HG03045 (cell line): ENCODE results near the gene CHCHD6.

Experiments used
- ATAC-seq: cut with Tn5 transposase; IDR thresholded peaks from one replicate; pipeline ENCODE4 v1.9.1; 2021; ENCODE audit warnings: mild to moderate bottlenecking, moderate library complexity; ENCODE audit not compliant: unreplicated experiment

Gene CHCHD6

DNA sequence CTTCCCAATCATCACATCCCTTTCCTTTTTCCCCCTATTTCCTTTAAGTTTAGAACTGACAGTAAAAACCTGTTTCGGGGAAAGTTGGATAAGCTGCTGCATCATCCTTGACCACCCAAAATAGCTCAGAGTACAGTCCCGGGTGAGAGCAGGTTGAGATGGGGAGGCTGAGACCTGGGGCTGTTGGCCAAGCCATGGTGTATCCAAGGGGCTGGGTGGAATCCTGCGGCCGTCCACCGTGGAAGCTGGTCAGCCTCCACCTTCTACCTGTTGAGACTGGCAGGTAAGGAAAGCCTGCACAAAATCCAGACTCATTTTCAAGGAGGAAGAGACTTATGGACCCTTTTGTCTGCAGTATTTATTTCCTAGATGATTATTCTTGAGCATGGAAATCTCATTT lies 150.6 kb downstream of the CHCHD6 start:
- no peak for ATAC-seq

DNA sequence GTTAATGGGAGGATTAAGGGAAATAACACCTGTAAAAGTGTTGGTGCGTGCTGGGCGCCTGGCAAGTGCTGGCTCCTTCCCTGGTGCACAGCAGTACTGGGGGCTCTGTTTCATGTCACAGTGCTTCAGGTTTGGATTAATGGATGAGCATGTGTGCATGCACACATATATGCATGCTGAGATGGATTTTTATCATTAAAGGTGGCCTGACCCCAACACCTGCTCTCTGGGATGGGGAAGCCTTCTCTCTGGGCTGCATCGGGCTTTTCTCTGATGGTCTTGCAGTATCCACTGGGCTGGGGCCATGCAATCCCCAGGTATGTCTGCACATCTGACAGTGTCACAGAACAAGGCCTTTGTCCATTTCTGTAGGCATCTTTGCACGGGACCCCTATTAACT lies 151.3 kb downstream of the CHCHD6 start:
- ATAC-seq: no peak

DNA sequence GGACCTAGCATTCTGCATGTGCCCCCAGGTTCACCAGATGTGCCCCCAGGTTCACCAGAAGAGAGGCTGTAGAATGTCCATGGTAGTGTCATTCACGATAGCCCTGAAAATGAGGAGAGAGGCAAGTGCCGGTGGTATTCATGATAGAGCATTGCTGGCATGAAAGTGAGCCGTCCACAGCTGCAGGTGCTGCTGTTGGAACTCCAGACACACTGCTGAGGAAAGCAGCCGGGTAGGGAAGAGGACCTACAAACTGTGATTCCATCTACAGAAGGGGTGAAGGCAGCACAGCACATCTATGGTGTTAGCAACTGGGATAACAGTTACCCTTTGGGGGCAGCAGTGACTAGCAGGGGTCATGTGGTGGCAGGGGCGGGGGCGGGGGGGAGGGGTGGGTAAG lies 153.9 kb downstream of the CHCHD6 start:
- no peak for ATAC-seq

DNA sequence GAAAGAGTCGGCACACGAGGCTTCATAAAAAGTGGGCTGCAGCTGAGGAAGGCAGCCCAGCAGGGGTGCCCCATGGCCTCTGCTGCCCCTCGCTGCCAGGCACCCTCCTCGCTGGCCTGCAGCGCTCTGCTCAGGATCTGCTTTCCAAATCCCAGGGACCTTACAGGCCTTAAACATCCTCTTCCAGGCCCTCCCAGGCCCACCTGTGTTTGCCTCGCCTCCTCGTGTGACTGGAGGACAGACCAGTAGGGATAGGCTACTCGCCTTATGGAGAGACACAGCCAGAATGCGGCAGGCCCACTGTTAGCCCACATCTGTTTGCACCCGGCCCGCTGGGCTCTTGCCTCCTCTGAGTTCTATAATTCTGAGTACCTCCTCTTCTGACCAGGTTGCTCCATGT lies 154.4 kb downstream of the CHCHD6 start:
- no peak for ATAC-seq

DNA sequence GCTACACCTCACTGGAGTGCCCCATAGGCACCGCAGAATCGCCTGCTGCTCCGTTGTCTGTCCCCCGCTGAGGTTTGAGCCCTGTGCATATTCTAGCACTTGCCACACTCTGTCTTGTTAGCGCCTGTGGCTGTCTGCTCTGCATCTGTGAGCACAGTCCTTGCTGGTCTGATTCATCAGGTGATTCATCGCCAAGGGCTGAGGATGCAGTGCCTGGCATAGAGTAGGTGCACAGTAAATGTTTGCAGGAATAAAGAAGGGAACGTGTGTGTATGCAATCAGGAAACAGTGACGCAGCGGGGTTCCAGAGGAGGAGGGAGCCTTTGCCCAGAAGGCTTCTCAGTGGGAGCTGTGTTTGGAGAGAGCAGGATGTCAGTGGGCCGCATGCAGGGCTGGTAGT lies 154.8 kb downstream of the CHCHD6 start:
- no peak for ATAC-seq

DNA sequence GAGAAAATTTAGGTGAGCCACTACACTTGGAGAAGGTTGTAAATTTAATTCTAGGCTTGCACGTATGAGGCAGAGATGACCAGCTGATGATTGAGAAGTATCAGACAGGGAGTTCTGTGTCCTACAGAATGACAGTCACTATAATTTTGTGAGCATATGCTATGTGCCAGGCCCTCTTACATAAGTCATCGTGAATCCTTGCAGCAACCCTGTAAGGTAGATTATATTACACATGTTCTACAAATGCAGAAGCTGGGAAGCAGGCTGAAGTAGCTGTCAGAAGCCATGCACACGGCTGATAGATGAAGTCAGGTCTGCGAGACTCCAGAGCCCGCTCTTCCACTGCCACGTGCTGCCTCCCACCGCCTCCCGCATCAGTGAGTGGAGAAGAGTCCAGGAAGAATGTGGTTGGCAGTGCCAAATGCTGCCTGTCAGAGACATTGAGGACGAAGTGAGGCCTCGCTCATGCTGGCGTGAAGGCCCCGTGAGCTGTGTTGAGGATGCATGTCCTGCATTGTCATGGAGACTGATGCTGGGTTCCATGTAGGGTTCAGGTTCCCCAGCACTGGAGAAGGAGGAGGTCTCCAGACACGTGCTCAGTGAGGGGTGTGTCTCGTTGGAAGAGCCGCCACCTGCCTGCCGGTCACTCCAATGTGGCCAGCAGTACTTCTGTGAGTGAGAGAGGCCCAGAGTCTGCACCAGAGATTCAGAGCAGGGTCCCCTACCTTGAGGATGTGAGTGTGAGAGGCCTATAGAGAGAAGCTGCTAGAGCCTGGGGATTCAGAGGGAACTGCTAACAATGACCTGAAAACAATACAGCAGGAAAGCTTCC lies 155.6 kb downstream of the CHCHD6 start:
- ATAC-seq: no peak

DNA sequence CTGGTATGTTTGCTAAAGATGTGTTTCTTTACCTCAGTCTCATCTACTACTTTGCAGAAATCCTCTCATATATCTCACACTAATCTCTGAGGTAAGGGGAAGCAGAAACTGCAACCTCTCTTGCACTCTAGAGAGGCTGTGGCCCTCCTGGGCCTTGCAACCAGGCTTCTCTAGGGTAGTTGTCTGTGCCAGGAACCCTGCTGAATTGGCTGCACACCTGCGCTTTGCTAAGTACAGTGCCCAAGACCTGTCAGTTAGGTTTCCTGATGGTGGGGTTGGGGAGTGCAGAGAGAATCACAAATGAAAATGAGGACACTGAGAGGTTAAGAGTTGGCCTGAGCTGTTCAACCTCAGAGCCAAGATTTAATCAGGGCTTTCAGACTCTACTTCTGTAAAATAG lies 161.7 kb downstream of the CHCHD6 start:
- no peak for ATAC-seq

DNA sequence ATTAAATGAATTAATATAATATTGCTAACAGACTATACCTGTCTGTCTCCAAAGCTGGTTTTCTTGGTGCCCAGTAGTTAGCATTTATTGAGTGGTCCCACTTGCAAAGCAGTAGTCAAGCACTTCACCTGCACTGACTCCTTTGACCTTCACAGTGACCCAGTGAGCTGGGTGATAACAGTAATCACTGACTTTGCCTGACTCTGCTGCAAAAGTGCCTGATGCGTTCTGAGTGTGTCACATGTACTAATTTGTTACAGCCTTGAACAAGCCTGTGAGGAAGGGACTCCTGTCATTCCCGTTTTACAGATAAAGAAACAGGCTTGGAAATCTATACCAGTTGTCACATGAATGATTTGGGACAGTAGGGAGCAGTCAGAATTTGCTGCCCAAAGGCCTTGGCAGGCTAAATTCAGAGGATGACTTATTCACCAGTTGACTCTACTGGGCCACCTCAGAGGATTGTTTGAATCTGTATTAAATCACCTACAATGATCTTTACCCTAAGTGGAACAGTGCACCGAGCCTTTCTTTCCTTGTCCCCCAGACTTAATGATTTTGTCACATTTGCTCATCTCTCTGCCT lies 162.2 kb downstream of the CHCHD6 start:
- ATAC-seq: no peak

DNA sequence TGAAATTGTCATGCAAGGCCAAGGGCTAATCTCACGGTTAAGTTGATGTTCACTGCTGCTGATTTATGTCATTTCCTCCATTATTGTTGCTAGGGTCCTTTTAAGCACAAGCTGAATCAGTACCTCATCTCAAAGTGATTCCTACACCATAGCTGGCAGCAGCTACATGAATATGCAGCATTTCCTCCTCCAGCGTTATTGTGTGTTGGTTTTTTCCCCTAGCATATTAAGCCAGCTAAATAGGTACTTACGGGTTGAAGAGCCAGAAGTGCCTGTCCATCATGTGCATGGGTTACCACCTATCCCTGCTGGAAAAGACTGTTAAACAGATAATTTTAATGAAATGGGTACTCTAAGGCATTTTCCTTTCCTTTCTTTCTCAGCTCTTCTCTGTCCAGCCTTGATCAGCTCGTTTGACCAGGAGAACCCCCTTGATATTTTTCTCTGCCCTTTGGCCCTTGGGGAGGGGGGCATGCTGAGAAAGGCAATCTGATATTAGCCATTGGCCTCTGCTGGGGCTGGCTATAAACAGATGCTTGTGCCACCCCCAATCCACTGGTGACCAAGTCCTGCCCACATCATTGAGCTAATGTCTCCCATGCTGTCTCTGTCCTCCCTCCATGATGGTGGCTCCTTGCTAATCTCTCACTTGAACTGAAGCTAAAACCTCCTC lies 163.3 kb downstream of the CHCHD6 start:
- ATAC-seq: no peak

DNA sequence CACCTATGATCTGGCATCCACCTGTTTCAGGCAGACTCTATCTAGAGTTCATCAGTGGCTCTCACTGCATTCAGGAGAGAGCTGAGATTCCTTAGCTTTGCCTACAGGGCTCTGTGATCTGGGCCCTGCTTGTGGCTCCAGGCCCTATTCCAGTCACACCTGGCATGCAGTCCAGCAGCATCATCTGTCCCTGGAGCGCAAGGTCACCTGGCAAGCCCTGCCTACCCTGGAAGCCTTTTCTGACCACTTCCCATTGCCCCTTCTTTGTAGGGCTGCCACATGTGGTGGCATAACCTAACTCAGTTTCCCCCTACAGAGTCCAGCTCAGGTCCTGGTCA lies 163.8 kb downstream of the CHCHD6 start:
- ATAC-seq: no peak

DNA sequence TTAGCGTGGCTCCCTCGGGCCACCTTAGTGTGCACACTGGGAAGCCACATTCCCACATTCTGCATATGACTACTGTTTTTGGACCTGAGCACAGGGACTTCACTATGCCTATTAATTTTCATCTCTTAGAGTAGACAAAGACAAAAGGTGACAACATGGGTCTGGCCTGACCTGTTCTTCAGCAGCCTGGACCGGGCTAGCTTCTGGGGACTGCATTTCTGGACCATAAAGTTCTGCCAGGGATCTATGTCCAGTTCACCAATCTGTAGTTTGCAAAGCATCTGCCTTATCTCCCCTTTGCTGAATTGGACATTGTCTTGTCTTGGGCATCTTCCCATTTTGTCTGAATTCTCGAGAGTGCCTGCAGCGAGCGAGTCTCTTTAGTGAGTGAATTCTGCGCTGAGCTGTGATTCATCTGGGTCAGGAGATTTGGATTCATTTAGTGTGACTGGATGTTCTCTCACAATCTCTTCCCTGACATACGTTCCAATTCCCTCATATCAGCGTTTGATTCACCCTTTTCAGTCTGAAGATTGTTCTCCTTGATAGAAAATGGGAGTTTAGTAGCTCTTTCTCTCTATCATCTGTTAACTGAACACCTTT lies 166.7 kb downstream of the CHCHD6 start:
- ATAC-seq: no peak

DNA sequence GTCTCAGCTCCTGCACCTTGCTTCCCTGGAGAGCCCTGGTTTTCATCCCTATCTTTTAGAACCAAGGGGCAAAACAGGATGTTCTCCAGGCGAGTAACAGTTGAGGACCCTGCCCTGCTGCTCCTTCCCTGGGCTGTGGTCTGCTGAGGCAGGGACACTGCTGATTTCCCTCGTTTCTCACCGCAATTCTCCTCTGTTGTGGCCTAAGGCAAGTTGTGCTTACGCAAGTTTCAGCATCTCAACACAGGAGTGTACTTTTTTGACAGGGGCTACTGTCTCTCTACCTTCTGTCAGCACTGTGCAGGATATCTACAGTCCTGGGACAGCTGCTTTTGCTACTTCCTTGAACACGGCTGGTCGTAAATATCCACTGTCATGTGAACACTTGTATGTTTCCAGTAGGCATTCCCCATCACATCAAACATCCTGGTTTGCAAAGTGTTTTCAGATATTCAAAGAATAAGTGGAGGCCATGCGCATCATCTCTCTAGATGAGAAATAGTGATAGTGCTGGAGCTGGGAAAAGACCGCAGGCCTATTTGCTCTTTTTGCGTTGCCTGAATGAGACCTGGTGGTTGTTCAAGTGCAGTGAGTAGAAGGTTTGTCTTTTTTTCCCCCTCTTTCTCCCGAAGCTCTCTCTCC lies 168.8 kb downstream of the CHCHD6 start:
- no peak for ATAC-seq

DNA sequence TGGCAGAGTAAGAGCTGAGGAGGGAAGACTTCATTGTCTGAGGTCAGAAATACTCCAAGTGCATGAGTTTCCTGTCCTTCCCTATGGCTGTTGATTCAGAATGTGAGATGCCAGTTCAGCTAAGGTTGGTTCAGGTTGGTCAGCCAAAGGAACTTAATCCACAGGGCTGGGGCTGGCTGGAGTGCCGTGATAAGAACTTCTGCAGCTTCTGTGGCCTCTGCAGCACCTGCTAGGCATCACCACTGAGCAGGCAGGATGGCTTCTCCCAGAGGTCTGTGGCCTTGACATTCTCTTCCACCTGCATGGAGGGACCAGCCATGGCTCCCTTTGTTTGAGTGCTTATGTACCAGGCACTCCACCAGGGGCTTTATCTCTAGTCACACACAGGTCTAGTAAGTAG lies 169.4 kb downstream of the CHCHD6 start:
- no peak for ATAC-seq

DNA sequence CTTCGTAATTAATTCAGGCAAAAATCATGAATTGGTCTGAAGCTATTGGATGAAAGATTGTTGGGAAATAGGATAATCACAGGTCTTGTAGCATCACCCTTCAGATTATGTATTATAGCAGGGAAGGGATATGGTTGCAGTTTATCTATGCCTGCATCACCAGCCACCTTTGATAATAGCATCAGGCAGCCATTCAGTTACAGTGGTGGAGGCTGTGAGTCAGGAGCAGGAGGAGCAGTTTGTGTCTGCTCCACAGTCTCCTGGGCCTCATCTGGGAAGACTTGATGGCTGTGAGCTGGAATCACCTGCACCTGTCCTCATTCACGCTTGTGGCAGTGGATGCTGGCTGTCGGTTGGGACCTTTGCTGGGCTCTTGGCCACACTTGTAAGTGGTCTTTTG lies 174.6 kb downstream of the CHCHD6 start:
- no peak for ATAC-seq

DNA sequence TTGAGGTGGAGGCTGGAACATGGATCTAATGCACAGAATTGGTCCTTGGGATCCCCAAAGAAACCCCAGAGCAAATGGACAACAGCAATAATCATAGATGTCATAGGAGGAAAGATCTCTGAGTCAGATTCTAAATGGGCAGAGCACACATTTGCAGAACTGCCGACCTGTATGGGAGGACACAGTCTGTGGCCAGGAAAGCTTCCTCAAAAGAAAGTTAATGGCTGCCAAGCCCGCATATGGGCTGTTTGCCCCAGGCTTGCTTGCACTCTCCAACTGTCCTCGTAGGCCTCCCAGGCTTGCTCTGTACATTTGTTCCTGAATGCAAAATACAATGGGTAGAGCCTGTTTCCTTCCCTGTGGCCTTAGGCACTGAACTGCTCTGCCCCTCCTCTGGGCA lies 176.9 kb downstream of the CHCHD6 start:
- ATAC-seq: no peak

DNA sequence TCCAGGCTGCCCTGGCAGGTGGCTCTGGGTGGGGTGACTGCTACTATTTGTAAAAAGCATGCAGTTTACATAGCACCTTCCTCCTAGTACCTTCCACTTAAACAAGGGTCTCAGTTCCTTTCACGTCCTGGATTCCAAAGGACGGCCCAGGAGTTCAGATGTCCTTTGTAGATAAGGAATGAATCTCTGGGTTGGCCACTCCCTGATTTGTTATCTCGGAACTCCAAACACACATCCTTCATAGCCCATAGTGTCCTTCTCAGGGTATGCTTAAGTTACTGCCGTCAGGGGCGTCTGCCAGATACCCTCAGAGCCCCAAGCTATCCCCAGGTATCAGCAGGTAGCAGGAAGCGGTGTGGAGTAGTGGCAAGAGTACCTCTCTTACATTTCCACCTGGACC lies 177.8 kb downstream of the CHCHD6 start:
- no peak for ATAC-seq

DNA sequence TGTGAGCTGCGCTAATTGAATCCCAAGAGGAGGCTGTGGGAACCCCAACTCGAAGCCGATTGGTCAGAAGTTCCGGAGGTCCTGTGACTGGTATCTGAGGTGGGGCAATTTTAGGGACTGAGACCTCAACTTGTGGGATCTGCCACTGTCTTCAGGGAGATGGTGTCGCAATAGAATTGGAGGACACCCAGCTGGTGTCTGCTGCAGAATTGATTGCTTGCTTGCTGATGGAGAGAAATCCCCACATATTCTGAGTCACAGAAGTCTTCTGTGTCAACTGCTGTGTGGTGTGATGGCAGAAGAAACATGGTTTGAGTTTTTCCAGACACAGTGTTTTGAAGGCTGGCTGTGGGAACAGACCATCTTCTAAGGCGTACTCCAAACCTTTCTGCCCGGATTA lies 179.2 kb downstream of the CHCHD6 start:
- no peak for ATAC-seq

DNA sequence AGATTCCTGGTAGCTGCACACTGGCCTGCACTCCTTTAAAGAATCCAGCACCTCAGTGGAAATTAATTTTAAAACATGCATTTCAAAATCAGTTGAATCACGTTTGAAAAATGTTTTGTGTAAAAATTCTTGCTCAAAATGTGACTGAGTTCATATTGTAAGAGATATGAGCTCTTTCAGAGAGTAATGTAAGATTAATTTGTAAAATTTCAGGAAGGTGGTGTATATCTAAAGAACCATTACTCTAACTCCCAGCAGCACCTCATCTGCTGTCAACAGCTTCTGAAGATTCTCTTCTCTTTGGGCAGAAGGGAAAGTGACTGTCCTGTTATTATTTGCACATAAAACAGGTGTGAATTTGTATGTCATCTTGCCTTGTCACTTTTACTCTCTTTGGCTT lies 181.4 kb downstream of the CHCHD6 start:
- ATAC-seq: no peak

DNA sequence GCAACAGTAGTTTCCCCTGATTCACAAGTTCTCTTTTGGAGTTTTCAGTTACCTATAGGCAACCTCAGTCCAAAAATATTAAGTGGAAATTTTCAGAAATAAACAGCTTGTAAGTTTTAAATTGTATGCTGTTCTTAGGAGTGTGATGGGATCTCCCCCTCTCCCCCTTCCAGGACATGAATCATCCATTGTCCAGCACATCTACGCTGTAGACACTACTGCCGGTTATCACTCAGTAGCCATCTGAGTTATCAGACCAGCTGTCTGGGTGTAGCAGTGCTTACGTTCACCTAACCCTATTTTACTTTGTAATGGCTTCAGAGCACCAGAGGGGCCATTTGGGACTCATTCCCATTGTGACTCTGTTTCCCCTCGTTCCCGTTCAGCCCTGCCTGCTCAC lies 182.2 kb downstream of the CHCHD6 start:
- ATAC-seq: no peak

DNA sequence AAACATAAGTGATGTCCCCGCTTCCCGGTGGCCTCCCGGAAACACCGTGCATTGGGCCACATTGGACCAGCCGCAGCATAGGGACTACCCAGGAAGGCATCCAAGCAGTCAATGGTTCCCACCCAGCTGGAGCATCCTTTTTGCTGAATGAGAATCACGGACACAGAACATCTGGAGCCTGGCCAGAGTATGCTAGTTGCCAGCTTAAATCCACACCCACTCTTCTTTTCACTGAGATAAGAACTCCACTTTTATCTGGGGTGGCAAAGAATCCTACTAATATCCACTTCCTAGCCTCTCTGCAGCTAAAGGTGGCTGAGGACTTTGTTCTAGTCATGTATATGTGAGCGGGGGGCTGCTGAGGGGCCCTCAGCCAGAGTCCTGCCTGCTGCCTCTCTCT lies 183.6 kb downstream of the CHCHD6 start:
- ATAC-seq: no peak

DNA sequence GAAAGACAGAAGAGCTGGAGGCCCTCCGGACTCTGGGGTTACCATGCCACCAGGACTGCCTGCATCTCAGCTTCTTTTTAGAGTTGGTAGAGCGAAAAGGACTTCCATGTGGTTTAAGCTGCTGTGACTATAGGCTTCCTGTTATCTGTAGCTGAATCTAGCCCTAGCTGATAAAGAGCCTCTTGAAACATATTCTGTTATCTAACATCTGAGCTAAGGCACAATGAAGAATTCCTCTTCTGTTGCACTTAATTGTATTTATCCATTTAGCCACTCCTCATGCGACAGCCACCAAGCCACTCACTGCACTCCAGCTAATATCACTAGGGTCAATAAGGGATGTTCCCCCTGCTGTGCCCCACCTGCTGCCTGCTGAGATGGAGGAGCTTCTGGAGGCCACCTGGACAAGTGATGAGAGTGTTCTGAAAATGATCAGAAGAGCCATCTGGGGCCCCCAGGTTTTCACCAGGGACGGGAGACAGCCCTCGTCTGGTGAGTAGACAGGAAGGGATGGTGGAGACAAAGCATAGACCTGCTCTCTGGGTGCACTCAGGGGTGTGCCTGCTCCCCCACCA lies 184.2 kb downstream of the CHCHD6 start:
- no peak for ATAC-seq
